Endothelial cell of umbilical vein (primary cell): ENCODE results near the gene RNMT. TPM values are rescaled to one million over a fixed set of nuclear protein-coding genes. Genes with fewer than 3 reads are reported as not detected.
"Not testable (repeated sequence)": the region's sequence is repeated elsewhere in the genome, so short reads cannot be mapped to it uniquely, and the experiment has no call there.

Source experiments
- BruUV-seq: library from RNA; stranded (reverse); fragments of 400-500 nt; replicated peaks from 2 replicates; lab custom pipeline; 2021; lab: Mats Ljungman, UMichigan
- CTCF ChIA-PET: fragments of 300-600, 350-600 bp; sonication (Branson Sonifier 250); formaldehyde crosslinking; loops from one replicate; lab custom pipeline; 2021; ENCODE audit warnings: antibody characterized with exemption, inconsistent platforms; lab: Charles Lee
- POLR2A ChIA-PET: fragments of 300-600, 350-600 bp; sonication (Branson Sonifier 250); formaldehyde crosslinking; loops from one replicate; lab custom pipeline; 2021; ENCODE audit warnings: antibody characterized with exemption, inconsistent platforms; lab: Charles Lee
- DNase-seq: peaks from one replicate; pipeline ENCODE4 v3.0.0-alpha.2; 2011; ENCODE audit warnings: low read depth, low spot score
- FAIRE-seq: peaks from 2 replicates; lab custom pipeline; 2011; peaks lifted over from hg19 to GRCh38; lab: Jason Lieb, UNC
- H2AFZ ChIP-seq: 2 replicates; pipeline ENCODE4 v1.6.0; 2012; ENCODE audit warnings: low read depth, low read length, control low read depth, inconsistent platforms
- H3K27ac ChIP-seq: 2 replicates; pipeline ENCODE4 v1.5.1; 2011; ENCODE audit warnings: low read depth, mild to moderate bottlenecking, control low read depth, low read length, moderate library complexity; ENCODE audit not compliant: insufficient read depth
- H3K27me3 ChIP-seq, 2 experiments: 2 replicates each; pipeline versions ENCODE4 v1.6.0 to v1.6.1; 2011; ENCODE audit warnings: low read length in 2 of 2, mixed read lengths in 1 of 2; ENCODE audit not compliant: control insufficient read depth in 2 of 2, insufficient read depth in 2 of 2
- H3K36me3 ChIP-seq, 2 experiments: 2 replicates in 1 of 2; 3 replicates in 1 of 2; pipeline ENCODE4 v1.5.1; 2011; ENCODE audit warnings: low read length in 2 of 2, mild to moderate bottlenecking in 1 of 2, moderate library complexity in 1 of 2; ENCODE audit not compliant: control insufficient read depth in 2 of 2, insufficient read depth in 2 of 2; ENCODE audit errors: extremely low read depth in 1 of 2
- H3K4me1 ChIP-seq: 3 replicates; pipeline ENCODE4 v1.5.1; 2011; ENCODE audit warnings: mild to moderate bottlenecking, low read length; ENCODE audit not compliant: control insufficient read depth, insufficient read depth; ENCODE audit errors: extremely low read depth
- H3K4me2 ChIP-seq: 2 replicates; pipeline ENCODE4 v1.6.1; 2011; ENCODE audit warnings: low read length, control low read depth, mixed read lengths; ENCODE audit not compliant: insufficient read depth
- H3K4me3 ChIP-seq, 3 experiments: fragments of 200-600 bp in 1 of 3; sonication (generic), shearing (Covaris generic) in 1 of 3; replicated peaks in 1 of 3; 2 replicates each; pipeline ENCODE4 v1.5.1; 2011 to 2016; ENCODE audit warnings: control low read depth in 3 of 3, low read length in 3 of 3, mild to moderate bottlenecking in 2 of 3, inconsistent platforms in 1 of 3, low read depth in 1 of 3, moderate library complexity in 1 of 3; ENCODE audit not compliant: insufficient read depth in 1 of 3
- H3K79me2 ChIP-seq: 2 replicates; pipeline ENCODE4 v1.6.0; 2012; ENCODE audit warnings: low read length, inconsistent platforms; ENCODE audit not compliant: control insufficient read depth, insufficient read depth
- H3K9ac ChIP-seq: replicated peaks from 2 replicates; pipeline ENCODE3; 2011; ENCODE audit warnings: low read length, control low read depth; ENCODE audit not compliant: insufficient read depth; ENCODE audit errors: extremely low read depth
- H3K9me1 ChIP-seq: replicated peaks from 3 replicates; pipeline ENCODE4 v1.6.0; 2011; ENCODE audit warnings: mild to moderate bottlenecking, low read length; ENCODE audit not compliant: control insufficient read depth, insufficient read depth; ENCODE audit errors: extremely low read depth
- H3K9me3 ChIP-seq: replicated peaks from 2 replicates; pipeline ENCODE4 v1.5.1; 2012; ENCODE audit warnings: low read length, inconsistent platforms; ENCODE audit not compliant: control insufficient read depth, insufficient read depth
- H4K20me1 ChIP-seq: replicated peaks from 2 replicates; pipeline ENCODE3; 2011; ENCODE audit warnings: mild to moderate bottlenecking, low read length; ENCODE audit not compliant: control insufficient read depth, insufficient read depth; ENCODE audit errors: extremely low read depth
- CTCF ChIP-seq, 2 donors: IDR thresholded peaks; 1 replicate in 1 of 2; 2 replicates in 1 of 2; pipeline ENCODE4 v1.5.1; 2011; ENCODE audit warnings: low read length in 2 of 2, mild to moderate bottlenecking in 2 of 2, moderate library complexity in 2 of 2, control low read depth in 1 of 2, inconsistent platforms in 1 of 2, low read depth in 1 of 2; ENCODE audit not compliant: insufficient read depth in 1 of 2; ENCODE audit errors: extremely low read depth in 1 of 2
- EZH2 ChIP-seq: IDR thresholded peaks from 2 replicates; pipeline ENCODE4 v1.6.1; 2012; ENCODE audit warnings: borderline replicate concordance, low read depth, mild to moderate bottlenecking, moderate library complexity, low read length, inconsistent platforms; ENCODE audit not compliant: severe bottlenecking
- MAX ChIP-seq: IDR thresholded peaks from 2 replicates; pipeline ENCODE4 v1.6.1; 2011; ENCODE audit not compliant: insufficient read depth, insufficient read length
- POLR2AphosphoS5 ChIP-seq: IDR thresholded peaks from 2 replicates; pipeline ENCODE4 v1.6.1; 2012; ENCODE audit warnings: low read depth, mild to moderate bottlenecking, control low read depth, low read length, moderate library complexity; ENCODE audit not compliant: insufficient read depth
- dilution Hi-C: fragments of 300-500 bp; cut with MboI; formaldehyde crosslinking; loops from one replicate; pipeline ENCODE4 v1.15.0; 2019; ENCODE audit warnings: low sequenced_read_pairs; ENCODE audit not compliant: extremely low pct_ligation_motif_present
- intact Hi-C: fragments of 100-400 bp; cut with micrococcal nuclease; formaldehyde crosslinking; loops from one replicate; pipeline ENCODE4 v1.10.0; 2022
- polyA plus RNA-seq, 4 experiments: library from polyadenylated mRNA; depleted of rRNA in 3 of 4; stranded (reverse) in 3 of 4; unstranded in 1 of 4; fragments of >200 nt; gene quantifications; 2 replicates each; pipeline versions ENCODE4 v1.2.1 to v1.2.3, GENCODE V29; 2011 to 2012; ENCODE audit warnings: missing spikeins in 1 of 4
- total RNA-seq: library from RNA; stranded (reverse); gene quantifications from 2 replicates; pipeline ENCODE4 v1.2.3, GENCODE V29; 2021

Gene RNMT
- total and polyA plus RNA-seq, 2 donors (not counting 3 experiments of a cell fraction or from before 2014, with no cell fraction given), result 9.8 to 29.5 TPM

GRCh38 chr18:13695337-13695736 is 31.1 kb upstream of the RNMT start:
- CTCF ChIA-PET, H3K9ac ChIP-seq, H3K4me3 ChIP-seq, POLR2A ChIA-PET, H3K4me1 ChIP-seq, DNase-seq, H3K27me3 ChIP-seq, intact Hi-C loops, H3K9me3 ChIP-seq, FAIRE-seq, H4K20me1 ChIP-seq, H3K9me1 ChIP-seq, dilution Hi-C loops, BruUV-seq, H3K27ac ChIP-seq, H3K4me2 ChIP-seq, H2AFZ ChIP-seq, H3K36me3 ChIP-seq: not testable (repeated sequence)
- H3K79me2 ChIP-seq, result peaks cover 20% of the 10 kb centered on the region

GRCh38 chr18:13696961-13697360 is 29.5 kb upstream of the RNMT start:
- H2AFZ ChIP-seq, result no peak overlapping the region
- intact Hi-C loops (no loop called here), dilution Hi-C loops (no loop called here)
- no peaks in the 10 kb centered on the region for H3K9me3 ChIP-seq
- peaks cover 23% of the 10 kb centered on the region for H3K79me2 ChIP-seq
- FAIRE-seq (no peak), DNase-seq (no peak)
- no peaks in the 10 kb centered on the region for H3K4me1 ChIP-seq
- ChIA-PET CTCF (no interaction called here), POLR2A (no interaction called here)
- no TSS peak for BruUV-seq
- TF ChIP-seq EZH2 (no peak), MAX (no peak), CTCF (IDR thresholded peaks at IDR 0.05; ENCODE audit: extremely low read depth in 1 of 2, insufficient read depth in 1 of 2, low read depth in 1 of 2, low read length in 2 of 2) (no peak), POLR2AphosphoS5 (no peak)
- H3K27ac ChIP-seq, result no peak overlapping the region
- H3K4me3 ChIP-seq, result no peak overlapping the region
- H3K27me3 ChIP-seq, result no peaks in the 10 kb centered on the region
- H3K36me3 ChIP-seq, result no peaks in the 10 kb centered on the region
- no peaks in the 10 kb centered on the region for H3K9me1 ChIP-seq
- H3K9ac ChIP-seq, result no peak overlapping the region
- no peak overlapping the region for H3K4me2 ChIP-seq
- H4K20me1 ChIP-seq, result no peaks in the 10 kb centered on the region
